Neutrophil (primary cell): ENCODE measurements around the gene SMS.

ENCODE experiments used
- H3K27ac ChIP-seq: fragments of 200-600 bp; sonication (generic); 2 replicates; pipeline ENCODE4 v1.5.1; 2016; ENCODE audit warnings: mild to moderate bottlenecking, moderate library complexity
- H3K27me3 ChIP-seq: fragments of 200-600 bp; sonication (generic); 2 replicates; pipeline ENCODE4 v1.6.0; 2016; ENCODE audit warnings: mild to moderate bottlenecking
- H3K36me3 ChIP-seq: fragments of 200-600 bp; sonication (generic); 2 replicates; pipeline ENCODE4 v1.5.1; 2017
- H3K4me1 ChIP-seq, 2 experiments: fragments of 200-600 bp in 1 of 2; sonication (generic) in 1 of 2; 1 replicate in 1 of 2; 2 replicates in 1 of 2; pipeline versions ENCODE4 v1.5.1 to v1.6.1; 2013 to 2016; ENCODE audit warnings: low read depth in 1 of 2, low read length in 1 of 2, mild to moderate bottlenecking in 1 of 2, moderate library complexity in 1 of 2; ENCODE audit not compliant: control insufficient read depth in 1 of 2, insufficient read depth in 1 of 2
- H3K4me3 ChIP-seq, 2 experiments: fragments of 200-600 bp in 1 of 2; sonication (generic) in 1 of 2; 1 replicate in 1 of 2; 2 replicates in 1 of 2; pipeline ENCODE4 v1.5.1; 2013 to 2016; ENCODE audit warnings: low read depth in 1 of 2, low read length in 1 of 2, mild to moderate bottlenecking in 1 of 2, moderate library complexity in 1 of 2
- H3K9me3 ChIP-seq: fragments of 200-600 bp; sonication (generic); 2 replicates; pipeline ENCODE4 v1.5.1; 2016
- TF ChIP-seq, protein P1 (sequence below): fragments of 200-600 bp; sonication (generic); IDR thresholded peaks from 2 replicates; pipeline ENCODE4 v1.5.1; 2016; ENCODE audit warnings: antibody characterized with exemption

Gene SMS

DNA sequence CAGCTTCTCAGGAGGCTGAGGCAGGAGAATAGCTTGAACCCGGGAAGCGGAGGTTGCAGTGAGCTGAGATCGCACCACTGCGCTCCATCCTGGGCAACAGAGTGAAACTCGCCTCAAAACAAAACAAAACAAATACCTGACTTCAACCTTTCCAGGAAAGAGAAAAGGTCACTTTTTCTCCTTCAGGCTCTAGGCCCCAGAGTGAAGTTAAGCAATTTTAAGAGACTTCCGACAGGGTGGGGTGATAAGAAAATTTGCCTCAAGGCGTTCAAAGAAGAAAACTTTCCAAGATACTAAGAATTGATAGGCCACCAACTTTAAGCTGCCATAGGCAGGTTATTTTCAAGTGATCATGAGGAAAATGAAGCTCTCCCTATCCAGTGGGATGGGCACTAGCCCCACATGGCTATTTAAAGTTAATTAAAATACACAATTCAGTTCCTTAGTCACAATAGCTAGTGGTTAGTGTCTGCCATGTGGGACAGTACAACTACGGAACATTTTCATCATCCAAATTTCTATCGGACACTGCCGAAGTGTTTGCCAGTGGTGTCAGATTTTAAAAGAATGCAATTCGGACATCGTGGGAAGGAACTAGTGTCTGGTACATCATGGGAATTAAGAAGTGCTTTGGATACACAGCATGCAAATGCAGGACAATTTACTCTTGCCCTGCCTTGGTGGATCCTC is 33.0 kb downstream of the SMS start:
- TF ChIP-seq, protein P1, sequence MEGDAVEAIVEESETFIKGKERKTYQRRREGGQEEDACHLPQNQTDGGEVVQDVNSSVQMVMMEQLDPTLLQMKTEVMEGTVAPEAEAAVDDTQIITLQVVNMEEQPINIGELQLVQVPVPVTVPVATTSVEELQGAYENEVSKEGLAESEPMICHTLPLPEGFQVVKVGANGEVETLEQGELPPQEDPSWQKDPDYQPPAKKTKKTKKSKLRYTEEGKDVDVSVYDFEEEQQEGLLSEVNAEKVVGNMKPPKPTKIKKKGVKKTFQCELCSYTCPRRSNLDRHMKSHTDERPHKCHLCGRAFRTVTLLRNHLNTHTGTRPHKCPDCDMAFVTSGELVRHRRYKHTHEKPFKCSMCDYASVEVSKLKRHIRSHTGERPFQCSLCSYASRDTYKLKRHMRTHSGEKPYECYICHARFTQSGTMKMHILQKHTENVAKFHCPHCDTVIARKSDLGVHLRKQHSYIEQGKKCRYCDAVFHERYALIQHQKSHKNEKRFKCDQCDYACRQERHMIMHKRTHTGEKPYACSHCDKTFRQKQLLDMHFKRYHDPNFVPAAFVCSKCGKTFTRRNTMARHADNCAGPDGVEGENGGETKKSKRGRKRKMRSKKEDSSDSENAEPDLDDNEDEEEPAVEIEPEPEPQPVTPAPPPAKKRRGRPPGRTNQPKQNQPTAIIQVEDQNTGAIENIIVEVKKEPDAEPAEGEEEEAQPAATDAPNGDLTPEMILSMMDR = no peak
- H3K4me1 ChIP-seq = peaks cover 0 to 12% of the 10 kb centered on the region in 2 experiments
- H3K36me3 ChIP-seq = peaks cover 5% of the 10 kb centered on the region

DNA sequence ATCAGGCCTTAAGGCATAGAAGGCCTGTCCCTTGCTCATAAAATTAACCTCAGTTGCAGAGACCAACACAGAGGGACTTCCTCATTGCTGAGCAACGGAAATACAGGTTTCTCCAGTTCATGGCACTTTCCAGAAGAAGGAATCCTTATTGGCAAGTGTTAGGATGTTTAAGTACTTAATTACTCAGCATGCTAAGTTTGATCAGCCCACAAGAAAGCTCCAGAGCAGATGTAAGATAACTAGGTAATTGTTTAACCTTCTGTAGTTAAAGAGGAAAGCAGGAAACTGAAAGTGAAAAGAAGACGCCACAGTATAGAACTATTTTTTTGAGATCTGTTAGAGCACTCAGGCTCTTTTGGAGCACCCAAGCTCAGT is 33.5 kb downstream of the SMS start:
- peaks cover 0 to 12% of the 10 kb centered on the region in 2 experiments for H3K4me1 ChIP-seq
- peak overlapping the region; percentile 62 for H3K27ac ChIP-seq
- H3K36me3 ChIP-seq = peaks cover 5% of the 10 kb centered on the region
- peak overlapping the region in 1 of 2 experiments; percentile 20 for H3K4me3 ChIP-seq
- H3K9me3 ChIP-seq = no peaks in the 10 kb centered on the region
- TF ChIP-seq, protein P1 = no peak
- no peaks in the 10 kb centered on the region for H3K27me3 ChIP-seq

More for the DNA sequence above, 33.0 kb downstream of the SMS start:
- peak overlapping the region; percentile 62 for H3K27ac ChIP-seq
- no peaks in the 10 kb centered on the region for H3K9me3 ChIP-seq
- H3K4me3 ChIP-seq = peak overlapping the region in 1 of 2 experiments; percentile 20
- no peaks in the 10 kb centered on the region for H3K27me3 ChIP-seq

DNA sequence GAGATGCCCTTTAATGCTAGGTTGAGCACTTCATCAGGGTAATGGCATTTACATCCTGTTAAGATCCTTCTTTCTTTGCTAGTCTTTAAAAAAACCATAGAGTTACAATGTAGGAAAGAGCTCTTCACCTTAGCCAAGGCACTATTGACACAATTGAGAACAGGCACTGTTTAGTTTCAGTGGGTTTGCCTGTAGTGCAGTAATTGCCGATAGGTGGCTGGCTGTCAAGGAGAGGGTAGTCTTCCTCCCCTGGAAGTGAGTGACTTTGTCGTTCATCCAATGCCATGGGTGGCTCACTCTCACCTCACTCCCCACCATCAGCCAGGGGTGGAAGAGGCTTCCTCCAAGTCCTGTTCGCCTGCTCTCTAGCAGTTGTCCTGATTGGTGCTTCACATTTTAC is 34.7 kb downstream of the SMS start:
- Histone ChIP-seq H3K27ac (no peak overlapping the region), H3K27me3 (no peaks in the 10 kb centered on the region), H3K4me3 (no peak overlapping the region), H3K4me1 (peaks cover 0 to 12% of the 10 kb centered on the region in 2 experiments), H3K9me3 (no peaks in the 10 kb centered on the region), H3K36me3 (peaks cover 5% of the 10 kb centered on the region)
- TF ChIP-seq, protein P1 = no peak

DNA sequence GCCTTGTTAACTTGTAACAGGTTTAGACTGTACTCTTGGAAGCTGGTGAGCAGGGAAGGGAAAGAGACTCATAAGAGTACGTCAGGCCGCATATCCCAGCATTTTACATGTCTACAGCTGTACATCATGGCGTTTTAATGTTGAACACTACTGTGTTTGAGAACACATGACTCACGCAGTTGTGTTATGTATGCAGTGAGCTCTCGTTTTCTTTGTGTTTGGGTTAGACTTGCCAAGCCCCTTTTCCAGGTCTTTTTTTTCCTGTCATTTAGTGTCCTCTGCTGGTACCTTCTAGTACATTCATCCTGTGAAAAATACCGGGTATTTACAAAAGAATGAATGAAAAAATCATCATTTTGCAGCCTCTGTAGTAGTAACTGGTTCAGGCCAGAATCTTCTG is 35.3 kb downstream of the SMS start:
- H3K4me3 ChIP-seq = no peak overlapping the region
- H3K27ac ChIP-seq = no peak overlapping the region
- TF ChIP-seq, protein P1 = no peak
- H3K9me3 ChIP-seq = no peaks in the 10 kb centered on the region
- peaks cover 5% of the 10 kb centered on the region for H3K36me3 ChIP-seq
- H3K4me1 ChIP-seq = peaks cover 0 to 12% of the 10 kb centered on the region in 2 experiments
- no peaks in the 10 kb centered on the region for H3K27me3 ChIP-seq

DNA sequence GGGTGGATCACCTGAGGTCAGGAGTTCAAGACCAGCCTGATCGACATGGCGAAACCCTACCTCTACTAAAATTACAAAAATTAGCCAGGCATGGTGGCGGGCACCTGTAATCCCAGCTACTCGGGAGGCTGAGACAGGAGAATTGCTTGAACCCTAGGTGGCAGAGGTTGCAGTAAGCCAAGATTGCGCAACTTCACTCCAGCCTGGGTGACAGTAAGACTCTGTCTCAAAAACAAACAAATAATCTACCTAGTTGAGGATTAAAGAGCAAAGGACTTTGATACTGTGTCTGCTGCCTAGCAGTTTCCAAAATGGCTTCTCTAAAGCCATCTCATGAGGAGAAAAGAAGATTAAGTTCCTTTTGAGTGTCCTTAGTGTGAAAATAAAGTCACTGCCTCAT is 37.8 kb downstream of the SMS start:
- Histone ChIP-seq H3K9me3 (no peaks in the 10 kb centered on the region), H3K4me1 (peaks cover 0 to 11% of the 10 kb centered on the region in 2 experiments), H3K4me3 (no peak overlapping the region), H3K36me3 (peaks cover 5% of the 10 kb centered on the region), H3K27ac (no peak overlapping the region), H3K27me3 (no peaks in the 10 kb centered on the region)
- TF ChIP-seq, protein P1 = no peak
